MM.1S (cell line): ENCODE data around the gene KRTAP2-2.

Experiments used
- DNase-seq: peaks from one replicate; pipeline ENCODE4 v3.0.0-alpha.2; 2015
- H2AFZ ChIP-seq: fragments of 300-600 bp; sonication (generic); 2 replicates; pipeline ENCODE4 v1.6.0; 2016; ENCODE audit warnings: antibody characterized with exemption, low read length
- H3F3A ChIP-seq: fragments of 300-600 bp; sonication (generic); 2 replicates; pipeline ENCODE4 v1.6.1; 2016; ENCODE audit warnings: mild to moderate bottlenecking, antibody characterized with exemption, low read length, moderate library complexity, mixed read lengths; ENCODE audit not compliant: insufficient read depth
- H3K27ac ChIP-seq: fragments of 300-600 bp; sonication (generic); 2 replicates; pipeline ENCODE4 v1.5.1; 2016; ENCODE audit warnings: mild to moderate bottlenecking, low read length
- H3K27me3 ChIP-seq: fragments of 300-600 bp; sonication (generic); replicated peaks from 2 replicates; pipeline ENCODE4 v1.6.0; 2016; ENCODE audit warnings: low read length; ENCODE audit not compliant: insufficient read depth
- H3K36me3 ChIP-seq: fragments of 300-600 bp; sonication (generic); replicated peaks from 2 replicates; pipeline ENCODE4 v1.6.1; 2016; ENCODE audit warnings: mild to moderate bottlenecking, low read length, mixed read lengths; ENCODE audit not compliant: insufficient read depth
- H3K4me1 ChIP-seq: fragments of 300-600 bp; sonication (generic); 2 replicates; pipeline ENCODE4 v1.6.1; 2016; ENCODE audit warnings: low read length, mixed read lengths
- H3K4me2 ChIP-seq: fragments of 300-600 bp; sonication (generic); 2 replicates; pipeline ENCODE4 v1.6.0; 2016; ENCODE audit warnings: low read depth, low read length
- H3K4me3 ChIP-seq: fragments of 300-600 bp; sonication (generic); 2 replicates; pipeline ENCODE4 v1.5.1; 2016; ENCODE audit warnings: low read length, mixed read lengths
- H3K79me2 ChIP-seq: fragments of 300-600 bp; sonication (generic); 2 replicates; pipeline ENCODE4 v1.6.1; 2016; ENCODE audit warnings: mixed run types, low read length, mixed read lengths
- H3K9ac ChIP-seq: fragments of 300-600 bp; sonication (generic); 2 replicates; pipeline ENCODE4 v1.6.1; 2016; ENCODE audit warnings: low read length, mixed read lengths
- H3K9me2 ChIP-seq: fragments of 300-600 bp; sonication (generic); replicated peaks from 2 replicates; pipeline ENCODE4 v1.6.1; 2016; ENCODE audit warnings: mild to moderate bottlenecking, low read length, mixed read lengths; ENCODE audit not compliant: insufficient read depth
- H3K9me3 ChIP-seq: fragments of 300-600 bp; sonication (generic); replicated peaks from 2 replicates; pipeline ENCODE4 v1.6.1; 2016; ENCODE audit warnings: mild to moderate bottlenecking, low read length, mixed read lengths; ENCODE audit not compliant: insufficient read depth
- H4K20me1 ChIP-seq: fragments of 300-600 bp; sonication (generic); 2 replicates; pipeline ENCODE4 v1.6.1; 2016; ENCODE audit warnings: mild to moderate bottlenecking, low read length, moderate library complexity, mixed read lengths; ENCODE audit not compliant: insufficient read depth
- CTCF ChIP-seq: fragments of 300-600 bp; sonication (generic); IDR thresholded peaks from 2 replicates; pipeline ENCODE4 v1.5.1; 2016; ENCODE audit warnings: antibody characterized with exemption, low read length, mixed read lengths
- EZH2 ChIP-seq: fragments of 300-600 bp; sonication (generic); optimal IDR thresholded peaks from 2 replicates; pipeline ENCODE3; 2017; ENCODE audit warnings: low read depth, mild to moderate bottlenecking, antibody characterized with exemption, low read length, mixed read lengths
- EZH2phosphoT487 ChIP-seq: fragments of 300-600 bp; sonication (generic); IDR thresholded peaks from 2 replicates; pipeline ENCODE4 v1.6.1; 2018; ENCODE audit warnings: antibody characterized with exemption, low read length

Gene KRTAP2-2

DNA sequence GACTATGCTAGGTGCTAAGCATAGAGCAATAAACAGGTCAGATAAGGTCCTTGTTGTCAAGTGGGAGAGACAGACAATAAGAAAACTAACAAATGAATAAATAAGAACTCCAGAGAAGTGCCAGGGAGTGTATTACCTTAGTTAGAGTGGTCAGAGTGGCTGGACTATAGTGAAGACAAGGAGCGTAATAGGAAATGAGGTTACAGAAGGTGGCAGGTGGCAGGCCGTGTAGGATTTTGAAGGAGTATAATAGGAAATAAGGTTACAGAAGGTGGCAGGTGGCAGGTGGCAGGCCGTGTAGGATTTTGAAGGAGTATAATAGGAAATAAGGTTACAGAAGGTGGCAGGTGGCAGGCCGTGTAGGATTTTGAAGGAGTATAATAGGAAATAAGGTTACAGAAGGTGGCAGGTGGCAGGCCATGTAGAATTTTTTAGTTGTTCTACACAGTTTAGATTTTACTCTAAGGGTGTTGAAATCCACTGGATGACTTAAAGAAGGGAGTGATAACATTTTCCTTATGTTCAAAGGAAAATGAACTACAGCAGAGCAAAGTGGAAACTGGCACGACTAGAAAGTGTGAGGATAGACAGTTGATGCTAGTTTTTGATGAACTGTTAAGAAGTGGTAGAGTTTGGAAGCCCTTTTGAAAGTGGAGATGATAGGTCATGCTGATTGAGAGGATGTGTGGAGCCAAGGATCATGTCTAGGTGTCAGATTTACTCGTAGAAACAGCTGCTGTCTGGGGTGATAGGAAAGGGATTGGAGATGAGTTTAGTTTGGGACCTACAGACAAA is 42.5 kb downstream of the KRTAP2-2 start:
- no peak overlapping the region for H3K4me3 ChIP-seq
- H3K9me3 ChIP-seq, result no peaks in the 10 kb centered on the region
- H3K27me3 ChIP-seq, result no peaks in the 10 kb centered on the region
- no peaks in the 10 kb centered on the region for H3K36me3 ChIP-seq
- no peaks in the 10 kb centered on the region for H4K20me1 ChIP-seq
- H2AFZ ChIP-seq, result no peak overlapping the region
- H3K79me2 ChIP-seq, result no peaks in the 10 kb centered on the region
- H3K27ac ChIP-seq, result no peak overlapping the region
- no peak overlapping the region for H3K4me2 ChIP-seq
- TF ChIP-seq CTCF (no peak), EZH2 (no peak)
- no peaks in the 10 kb centered on the region for H3K4me1 ChIP-seq
- no peak for DNase-seq
- H3F3A ChIP-seq, result no peaks in the 10 kb centered on the region
- no peaks in the 10 kb centered on the region; the same call in 1 of the 2 replicates for H3K9me2 ChIP-seq
- no peak overlapping the region for H3K9ac ChIP-seq

DNA sequence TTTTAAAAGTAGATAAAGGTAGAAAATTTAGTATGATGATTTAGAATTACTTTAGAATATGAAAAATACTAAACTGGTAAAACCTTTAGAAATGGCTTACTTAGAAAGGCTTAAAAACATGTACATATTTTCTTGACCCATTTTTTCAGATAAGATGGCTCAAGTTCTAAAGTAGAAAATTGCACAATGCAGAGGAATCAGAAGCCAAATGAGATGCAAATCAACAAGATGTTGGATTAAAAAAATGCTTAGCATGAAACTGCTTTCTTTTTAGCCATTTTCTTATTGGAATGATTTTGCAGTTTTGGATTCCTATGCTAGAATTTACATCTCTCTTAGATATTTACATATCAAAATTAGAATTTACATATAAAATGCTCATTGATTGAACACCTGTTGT is 44.6 kb downstream of the KRTAP2-2 start:
- Histone ChIP-seq H4K20me1 (no peaks in the 10 kb centered on the region), H3K9me2 (no peaks in the 10 kb centered on the region; the same call in 1 of the 2 replicates), H3K27ac (no peak overlapping the region), H3K4me2 (no peak overlapping the region), H3F3A (no peaks in the 10 kb centered on the region), H3K79me2 (no peaks in the 10 kb centered on the region), H3K27me3 (no peaks in the 10 kb centered on the region), H3K4me3 (no peak overlapping the region), H3K9ac (no peak overlapping the region), H3K4me1 (no peaks in the 10 kb centered on the region), H3K36me3 (no peaks in the 10 kb centered on the region), H2AFZ (no peak overlapping the region), H3K9me3 (no peaks in the 10 kb centered on the region)
- DNase-seq, result no peak
- TF ChIP-seq CTCF (no peak), EZH2phosphoT487 (no peak), EZH2 (no peak)

- Histone ChIP-seq H3K4me3 (no peak overlapping the region), H3K9ac (no peak overlapping the region), H3K27me3 (no peaks in the 10 kb centered on the region), H3K4me1 (no peaks in the 10 kb centered on the region), H3F3A (no peaks in the 10 kb centered on the region), H3K9me3 (no peaks in the 10 kb centered on the region), H3K27ac (no peak overlapping the region), H3K79me2 (no peaks in the 10 kb centered on the region), H3K36me3 (no peaks in the 10 kb centered on the region), H2AFZ (no peak overlapping the region), H3K4me2 (no peak overlapping the region), H3K9me2 (no peaks in the 10 kb centered on the region; the same call in 1 of the 2 replicates), H4K20me1 (no peaks in the 10 kb centered on the region)
- TF ChIP-seq CTCF (no peak), EZH2 (no peak), EZH2phosphoT487 (no peak)
- no peak for DNase-seq
Observed at GRCh38 chr17:41009936-41010335, 45.1 kb downstream of the KRTAP2-2 start.
